MM.1S (cell line): ENCODE measurements around the gene ADGRF1.

Experiments used
- EZH2 ChIP-seq: fragments of 300-600 bp; sonication (generic); optimal IDR thresholded peaks from 2 replicates; pipeline ENCODE3; 2017; ENCODE audit warnings: low read depth, mild to moderate bottlenecking, antibody characterized with exemption, low read length, mixed read lengths
- EZH2phosphoT487 ChIP-seq: fragments of 300-600 bp; sonication (generic); IDR thresholded peaks from 2 replicates; pipeline ENCODE4 v1.6.1; 2018; ENCODE audit warnings: antibody characterized with exemption, low read length
- TF ChIP-seq, protein P1 (sequence below): fragments of 300-600 bp; sonication (generic); IDR thresholded peaks from 2 replicates; pipeline ENCODE4 v1.5.1; 2016; ENCODE audit warnings: antibody characterized with exemption, low read length, mixed read lengths

DNA sequence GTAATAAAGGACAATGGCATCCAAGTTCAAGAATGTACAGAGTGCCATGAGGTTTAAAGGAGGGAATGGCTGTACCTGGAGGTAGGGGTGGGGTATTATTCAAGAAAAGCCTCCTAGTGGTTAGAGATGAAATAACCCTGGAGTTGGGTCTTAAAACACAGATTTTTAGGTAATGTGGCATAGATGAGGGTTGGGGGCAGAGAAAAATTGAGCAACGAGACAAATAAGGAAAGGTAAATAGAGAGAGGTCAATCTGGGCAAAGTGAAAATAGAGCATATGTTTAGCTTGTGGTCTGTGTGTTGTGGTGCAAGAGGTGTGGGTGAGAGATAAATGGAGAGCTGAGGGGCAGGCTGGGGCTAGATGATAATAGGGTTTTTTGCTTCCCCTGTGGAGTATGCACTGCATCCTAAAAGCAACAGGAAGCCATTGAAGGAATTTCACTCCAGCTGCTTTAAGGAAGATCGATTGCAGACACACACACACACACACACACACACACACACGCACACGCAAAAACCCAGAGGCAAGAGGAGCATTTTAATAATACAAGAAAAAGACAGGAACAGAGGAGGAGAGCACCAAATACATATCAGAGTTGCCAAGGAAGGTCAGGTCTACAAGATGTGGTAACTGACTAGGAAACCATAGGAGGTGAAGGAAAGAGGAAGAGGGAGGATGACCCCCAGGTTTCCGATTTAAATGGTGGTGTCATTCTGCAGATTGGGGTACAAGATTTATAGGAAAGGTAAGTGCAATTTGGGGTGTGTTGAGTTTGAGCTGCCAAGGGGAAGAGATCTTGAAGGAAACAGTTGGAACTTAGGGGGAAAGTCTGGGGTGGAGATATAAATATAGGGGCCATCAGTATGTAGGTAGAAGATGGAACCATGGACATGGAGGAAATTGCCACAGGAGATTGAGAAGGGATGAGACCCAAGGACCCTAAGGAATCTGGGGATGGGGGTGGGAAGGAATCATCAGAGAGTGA, 31.3 kb upstream of the ADGRF1 start:
- TF ChIP-seq, protein P1, sequence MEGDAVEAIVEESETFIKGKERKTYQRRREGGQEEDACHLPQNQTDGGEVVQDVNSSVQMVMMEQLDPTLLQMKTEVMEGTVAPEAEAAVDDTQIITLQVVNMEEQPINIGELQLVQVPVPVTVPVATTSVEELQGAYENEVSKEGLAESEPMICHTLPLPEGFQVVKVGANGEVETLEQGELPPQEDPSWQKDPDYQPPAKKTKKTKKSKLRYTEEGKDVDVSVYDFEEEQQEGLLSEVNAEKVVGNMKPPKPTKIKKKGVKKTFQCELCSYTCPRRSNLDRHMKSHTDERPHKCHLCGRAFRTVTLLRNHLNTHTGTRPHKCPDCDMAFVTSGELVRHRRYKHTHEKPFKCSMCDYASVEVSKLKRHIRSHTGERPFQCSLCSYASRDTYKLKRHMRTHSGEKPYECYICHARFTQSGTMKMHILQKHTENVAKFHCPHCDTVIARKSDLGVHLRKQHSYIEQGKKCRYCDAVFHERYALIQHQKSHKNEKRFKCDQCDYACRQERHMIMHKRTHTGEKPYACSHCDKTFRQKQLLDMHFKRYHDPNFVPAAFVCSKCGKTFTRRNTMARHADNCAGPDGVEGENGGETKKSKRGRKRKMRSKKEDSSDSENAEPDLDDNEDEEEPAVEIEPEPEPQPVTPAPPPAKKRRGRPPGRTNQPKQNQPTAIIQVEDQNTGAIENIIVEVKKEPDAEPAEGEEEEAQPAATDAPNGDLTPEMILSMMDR: peak; percentile 28
- TF ChIP-seq EZH2 (no peak), EZH2phosphoT487 (no peak)
